A549 (cell line): Measurements from ENCODE around the gene PSMD12.

Experiments used
- CEBPB ChIP-seq, 2 experiments: fragments of >200 bp in 1 of 2; sonication (Bioruptor Twin) in 1 of 2; formaldehyde crosslinking in 1 of 2; IDR thresholded peaks; 2 replicates each; pipeline ENCODE4 v1.6.1; 2012 to 2016
- CHD2 ChIP-seq: fragments of 150-350 bp; IDR thresholded peaks from 2 replicates; pipeline ENCODE4 v1.6.1; 2014; ENCODE audit warnings: low read length; ENCODE audit not compliant: partially characterized antibody
- HOXB13 ChIP-seq: fragments of 250-450 bp; sonication (Bioruptor Pico); IDR thresholded peaks from 2 replicates; pipeline ENCODE4 v1.5.0; 2020; ENCODE audit warnings: low read depth, mild to moderate bottlenecking, moderate library complexity
- PHF8 ChIP-seq: fragments of 200-600 bp; sonication (generic); IDR thresholded peaks from 2 replicates; pipeline ENCODE4 v1.6.1; 2016; ENCODE audit warnings: low read depth, mild to moderate bottlenecking, antibody characterized with exemption, moderate library complexity, borderline replicate concordance
- POLR2A ChIP-seq: IDR thresholded peaks from 2 replicates; pipeline ENCODE4 v1.6.1; 2012; ENCODE audit warnings: mild to moderate bottlenecking, low read length
- RFX5 ChIP-seq: fragments of 450-650 bp; IDR thresholded peaks from 2 replicates; pipeline ENCODE4 v1.7.1; 2014; ENCODE audit warnings: antibody characterized with exemption, mild to moderate bottlenecking, moderate library complexity
- SMC3 ChIP-seq: fragments of >200 bp; sonication (Bioruptor Twin); formaldehyde crosslinking; IDR thresholded peaks from 3 replicates; pipeline ENCODE4 v1.6.1; 2018; ENCODE audit warnings: inconsistent platforms
- ZSCAN20 ChIP-seq: fragments of 250-450 bp; sonication (Bioruptor Pico); IDR thresholded peaks from 2 replicates; pipeline ENCODE4 v1.8.0; 2022; ENCODE audit warnings: mild to moderate bottlenecking, moderate library complexity
- TF ChIP-seq, protein P1 (sequence below): fragments of >200 bp; sonication (Bioruptor Twin); formaldehyde crosslinking; IDR thresholded peaks from 3 replicates; pipeline ENCODE4 v1.5.1; 2016
- TF ChIP-seq, protein P2 (sequence below): fragments of 200-600 bp; sonication (generic); IDR thresholded peaks from 2 replicates; pipeline ENCODE4 v1.6.1; 2016; ENCODE audit warnings: antibody characterized with exemption, mild to moderate bottlenecking, moderate library complexity
- TF ChIP-seq, protein P3 (sequence below): IDR thresholded peaks from 2 replicates; pipeline ENCODE4 v1.6.1; 2012

DNA sequence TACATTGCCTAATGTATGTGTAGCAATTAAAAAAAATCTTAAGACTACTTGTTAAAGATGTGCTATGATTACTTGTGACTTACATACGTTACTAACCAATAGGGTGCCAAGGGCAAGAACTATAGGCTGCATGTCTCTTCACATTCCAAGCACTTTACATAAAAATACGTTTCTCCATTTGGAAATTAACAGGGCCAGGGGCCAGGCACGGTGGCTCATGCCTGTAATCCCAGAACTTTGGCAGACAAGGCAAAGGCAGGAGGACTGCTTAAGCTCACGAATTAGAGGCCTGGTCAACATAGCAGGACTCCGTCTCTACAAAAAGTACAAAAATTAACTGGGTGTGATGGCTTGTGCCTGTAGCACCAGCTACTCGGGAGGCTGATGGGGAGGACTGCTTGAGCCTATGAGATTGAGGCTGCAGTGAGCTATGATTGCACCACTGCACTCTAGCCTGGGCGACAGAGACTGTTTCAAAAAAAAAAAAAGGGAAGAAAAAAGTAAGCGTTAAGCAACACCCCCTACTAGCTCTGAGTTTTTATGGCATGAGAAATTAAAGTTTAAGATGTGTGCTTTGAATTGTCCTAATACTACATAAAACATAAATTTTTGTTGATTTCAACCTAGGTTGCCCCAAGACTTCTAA, 12.3 kb downstream of the PSMD12 start:
- TF ChIP-seq PHF8: no peak
- TF ChIP-seq, protein P1, sequence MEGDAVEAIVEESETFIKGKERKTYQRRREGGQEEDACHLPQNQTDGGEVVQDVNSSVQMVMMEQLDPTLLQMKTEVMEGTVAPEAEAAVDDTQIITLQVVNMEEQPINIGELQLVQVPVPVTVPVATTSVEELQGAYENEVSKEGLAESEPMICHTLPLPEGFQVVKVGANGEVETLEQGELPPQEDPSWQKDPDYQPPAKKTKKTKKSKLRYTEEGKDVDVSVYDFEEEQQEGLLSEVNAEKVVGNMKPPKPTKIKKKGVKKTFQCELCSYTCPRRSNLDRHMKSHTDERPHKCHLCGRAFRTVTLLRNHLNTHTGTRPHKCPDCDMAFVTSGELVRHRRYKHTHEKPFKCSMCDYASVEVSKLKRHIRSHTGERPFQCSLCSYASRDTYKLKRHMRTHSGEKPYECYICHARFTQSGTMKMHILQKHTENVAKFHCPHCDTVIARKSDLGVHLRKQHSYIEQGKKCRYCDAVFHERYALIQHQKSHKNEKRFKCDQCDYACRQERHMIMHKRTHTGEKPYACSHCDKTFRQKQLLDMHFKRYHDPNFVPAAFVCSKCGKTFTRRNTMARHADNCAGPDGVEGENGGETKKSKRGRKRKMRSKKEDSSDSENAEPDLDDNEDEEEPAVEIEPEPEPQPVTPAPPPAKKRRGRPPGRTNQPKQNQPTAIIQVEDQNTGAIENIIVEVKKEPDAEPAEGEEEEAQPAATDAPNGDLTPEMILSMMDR: no peak
- TF ChIP-seq POLR2A: no peak
- TF ChIP-seq SMC3: no peak
- no peak for TF ChIP-seq CEBPB (IDR thresholded peaks at IDR 0.05)
- TF ChIP-seq, protein P2, sequence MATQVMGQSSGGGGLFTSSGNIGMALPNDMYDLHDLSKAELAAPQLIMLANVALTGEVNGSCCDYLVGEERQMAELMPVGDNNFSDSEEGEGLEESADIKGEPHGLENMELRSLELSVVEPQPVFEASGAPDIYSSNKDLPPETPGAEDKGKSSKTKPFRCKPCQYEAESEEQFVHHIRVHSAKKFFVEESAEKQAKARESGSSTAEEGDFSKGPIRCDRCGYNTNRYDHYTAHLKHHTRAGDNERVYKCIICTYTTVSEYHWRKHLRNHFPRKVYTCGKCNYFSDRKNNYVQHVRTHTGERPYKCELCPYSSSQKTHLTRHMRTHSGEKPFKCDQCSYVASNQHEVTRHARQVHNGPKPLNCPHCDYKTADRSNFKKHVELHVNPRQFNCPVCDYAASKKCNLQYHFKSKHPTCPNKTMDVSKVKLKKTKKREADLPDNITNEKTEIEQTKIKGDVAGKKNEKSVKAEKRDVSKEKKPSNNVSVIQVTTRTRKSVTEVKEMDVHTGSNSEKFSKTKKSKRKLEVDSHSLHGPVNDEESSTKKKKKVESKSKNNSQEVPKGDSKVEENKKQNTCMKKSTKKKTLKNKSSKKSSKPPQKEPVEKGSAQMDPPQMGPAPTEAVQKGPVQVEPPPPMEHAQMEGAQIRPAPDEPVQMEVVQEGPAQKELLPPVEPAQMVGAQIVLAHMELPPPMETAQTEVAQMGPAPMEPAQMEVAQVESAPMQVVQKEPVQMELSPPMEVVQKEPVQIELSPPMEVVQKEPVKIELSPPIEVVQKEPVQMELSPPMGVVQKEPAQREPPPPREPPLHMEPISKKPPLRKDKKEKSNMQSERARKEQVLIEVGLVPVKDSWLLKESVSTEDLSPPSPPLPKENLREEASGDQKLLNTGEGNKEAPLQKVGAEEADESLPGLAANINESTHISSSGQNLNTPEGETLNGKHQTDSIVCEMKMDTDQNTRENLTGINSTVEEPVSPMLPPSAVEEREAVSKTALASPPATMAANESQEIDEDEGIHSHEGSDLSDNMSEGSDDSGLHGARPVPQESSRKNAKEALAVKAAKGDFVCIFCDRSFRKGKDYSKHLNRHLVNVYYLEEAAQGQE: no peak
- no peak for TF ChIP-seq ZSCAN20 (CRISPR knock-in tag)
- TF ChIP-seq, protein P3, sequence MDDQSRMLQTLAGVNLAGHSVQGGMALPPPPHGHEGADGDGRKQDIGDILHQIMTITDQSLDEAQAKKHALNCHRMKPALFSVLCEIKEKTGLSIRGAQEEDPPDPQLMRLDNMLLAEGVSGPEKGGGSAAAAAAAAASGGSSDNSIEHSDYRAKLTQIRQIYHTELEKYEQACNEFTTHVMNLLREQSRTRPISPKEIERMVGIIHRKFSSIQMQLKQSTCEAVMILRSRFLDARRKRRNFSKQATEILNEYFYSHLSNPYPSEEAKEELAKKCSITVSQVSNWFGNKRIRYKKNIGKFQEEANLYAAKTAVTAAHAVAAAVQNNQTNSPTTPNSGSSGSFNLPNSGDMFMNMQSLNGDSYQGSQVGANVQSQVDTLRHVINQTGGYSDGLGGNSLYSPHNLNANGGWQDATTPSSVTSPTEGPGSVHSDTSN: no peak
- TF ChIP-seq RFX5: no peak
- TF ChIP-seq CHD2: no peak
- TF ChIP-seq HOXB13: no peak
